SK-N-MC (cell line): ENCODE results near the gene GABRR2.

Experiments
- EZH2 ChIP-seq: fragments of 200-600 bp; sonication (generic); IDR thresholded peaks from one replicate; pipeline ENCODE4 v1.6.1; 2017; ENCODE audit warnings: antibody characterized with exemption
- POLR2AphosphoS5 ChIP-seq: IDR thresholded peaks from 2 replicates; pipeline ENCODE4 v1.6.1; 2012; ENCODE audit warnings: mild to moderate bottlenecking, low read depth, low read length, borderline replicate concordance

DNA sequence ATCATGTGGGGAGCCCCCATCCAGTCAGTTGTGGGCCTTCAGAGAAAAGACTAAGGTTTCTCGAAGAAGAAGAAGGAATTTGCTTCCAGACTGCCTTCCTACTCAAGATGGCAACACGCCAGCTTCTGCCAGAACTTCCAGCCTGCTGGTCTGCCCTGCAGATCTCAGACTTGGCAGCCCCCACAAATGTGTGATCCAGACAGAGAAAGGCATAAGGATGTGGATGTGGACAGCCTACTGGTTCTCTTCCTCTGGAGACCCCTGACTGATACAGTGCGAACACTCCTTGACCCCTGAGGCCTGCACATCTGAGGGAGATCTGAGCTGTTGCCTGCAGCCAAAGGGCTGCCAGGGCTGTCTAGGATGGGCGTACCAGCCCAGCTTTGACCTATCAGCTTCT, 106.5 kb downstream of the GABRR2 start:
- no peak for TF ChIP-seq POLR2AphosphoS5
- TF ChIP-seq EZH2: no peak
